ENCODE results near the gene PGLYRP4.

The PGLYRP4 gene

GRCh38 chr1:153288634-153289275, 59.9 kb downstream of the PGLYRP4 start:
- peak; percentile 84 for DNase-seq (ENCODE audit: low spot score)
